ENCODE measurements around the gene SLX4IP.

Gene SLX4IP

GRCh38 chr20:10466855-10467254 lies 31.8 kb downstream of the SLX4IP start:
- no peak for DNase-seq (ENCODE audit: low spot score)

DNA sequence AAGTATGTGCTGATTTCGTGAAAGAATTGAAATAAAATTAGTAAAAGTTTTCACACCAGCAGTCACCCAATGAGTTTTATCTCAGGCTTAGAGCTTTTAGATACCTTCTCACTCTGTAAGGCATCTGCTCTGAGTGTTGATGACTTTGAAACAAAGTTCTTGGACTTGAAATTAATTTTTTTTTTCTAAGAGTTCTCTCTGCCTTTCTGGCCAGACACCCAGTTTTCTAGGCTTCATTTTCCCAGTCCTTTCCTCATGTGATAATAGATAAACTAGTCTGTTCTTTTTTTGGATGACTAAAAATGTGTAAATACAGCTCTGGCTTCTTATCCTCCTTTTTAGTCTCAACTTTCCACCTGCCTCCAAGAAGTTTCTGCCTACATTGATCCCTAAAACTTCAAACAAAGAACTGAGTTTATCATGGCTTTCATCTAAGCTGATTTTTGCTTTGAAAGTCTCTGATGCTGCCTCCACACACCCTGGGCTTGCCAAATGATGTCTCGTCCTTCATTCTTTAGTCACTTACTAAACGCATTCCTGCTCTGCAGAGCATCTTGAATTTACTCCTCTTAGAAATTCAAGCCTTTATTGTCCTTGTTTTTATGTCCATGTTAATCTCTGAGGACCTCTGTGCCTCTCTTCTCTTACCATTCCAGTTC lies 32.7 kb downstream of the SLX4IP start:
- no peak for DNase-seq (ENCODE audit: low spot score)

DNA sequence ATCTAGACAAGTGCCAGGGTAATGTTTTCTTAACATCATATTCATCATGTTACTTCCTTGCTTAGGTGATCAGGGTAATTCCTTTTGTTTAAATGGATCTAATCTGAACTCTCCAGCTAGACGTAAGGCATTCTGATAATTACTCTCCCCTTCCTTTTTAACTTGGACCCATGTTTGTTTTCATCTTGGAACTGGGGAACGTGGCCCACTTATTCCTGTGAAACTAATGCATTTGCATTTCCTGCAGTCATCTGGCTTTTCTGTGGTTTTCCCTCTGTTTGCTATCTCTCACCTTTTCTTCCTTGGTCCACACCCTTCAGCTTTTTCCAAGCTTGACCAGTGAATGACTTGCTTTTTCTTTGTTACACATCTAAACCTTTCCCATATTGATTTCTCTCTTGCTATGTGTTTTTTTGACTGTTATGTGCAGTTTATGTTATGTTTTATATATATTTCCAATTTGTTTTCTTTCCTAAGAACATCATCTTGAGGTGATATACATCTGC lies 33.3 kb downstream of the SLX4IP start:
- DNase-seq (ENCODE audit: low spot score), result no peak

- no peak for DNase-seq (ENCODE audit: low spot score)
Measured at GRCh38 chr20:10469056-10469455, 34.0 kb downstream of the SLX4IP start.

GRCh38 chr20:10469599-10469998 lies 34.5 kb downstream of the SLX4IP start:
- peak; percentile 19 for DNase-seq (ENCODE audit: low spot score)

- no peak for DNase-seq (ENCODE audit: low spot score)
Measured at GRCh38 chr20:10470276-10470675, 35.2 kb downstream of the SLX4IP start.

DNA sequence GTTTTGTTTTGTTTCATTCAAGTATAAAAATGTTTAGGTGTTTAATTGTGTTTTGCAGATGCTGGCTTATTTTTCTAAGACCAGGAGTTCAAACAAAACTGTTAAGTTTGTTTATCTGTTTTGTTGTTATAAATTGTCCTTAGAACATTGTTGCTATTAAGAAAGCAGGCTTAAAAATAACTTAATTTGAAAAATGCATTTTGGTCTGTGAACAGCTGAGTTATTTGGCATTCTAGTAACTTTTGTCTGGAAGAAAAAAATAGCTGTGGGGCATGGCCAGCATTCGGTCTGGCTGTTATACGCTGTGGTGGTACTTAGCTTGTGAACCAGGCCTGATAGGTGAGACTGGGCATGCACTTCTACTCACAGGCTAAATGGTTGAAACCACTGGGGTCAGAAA lies 37.8 kb downstream of the SLX4IP start:
- DNase-seq (ENCODE audit: low spot score), result no peak

DNA sequence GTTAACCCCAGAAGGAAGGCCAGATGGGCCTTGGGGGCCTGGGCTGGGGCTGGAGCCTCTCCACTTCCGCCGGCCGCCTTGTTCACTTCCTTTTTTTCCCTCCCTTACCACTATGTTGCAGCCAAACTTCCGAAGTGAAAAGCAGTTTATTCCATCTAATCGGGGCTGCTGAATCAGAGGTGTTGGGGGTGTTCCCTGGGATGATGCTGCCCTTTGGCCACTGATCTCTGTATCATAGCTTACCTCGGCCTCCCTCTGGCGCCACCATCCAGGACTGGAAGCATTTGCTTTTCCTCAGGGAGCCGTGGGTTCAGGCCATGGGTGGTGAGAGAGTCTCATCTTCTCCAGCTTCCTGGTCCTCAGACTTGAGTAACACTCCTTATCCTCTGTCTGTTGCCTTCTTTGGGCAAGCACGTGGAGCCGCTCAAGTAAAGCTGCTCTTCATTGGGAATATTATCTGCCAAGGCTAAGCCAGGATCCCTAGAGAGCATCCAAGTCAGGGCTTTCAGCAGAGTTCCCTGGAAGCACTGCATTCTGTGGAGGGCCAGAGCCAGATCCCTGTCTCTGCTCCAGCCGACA lies 39.6 kb downstream of the SLX4IP start:
- DNase-seq (ENCODE audit: low spot score), result no peak

GRCh38 chr20:10475225-10475624 lies 40.1 kb downstream of the SLX4IP start:
- no peak for DNase-seq (ENCODE audit: low spot score)

DNA sequence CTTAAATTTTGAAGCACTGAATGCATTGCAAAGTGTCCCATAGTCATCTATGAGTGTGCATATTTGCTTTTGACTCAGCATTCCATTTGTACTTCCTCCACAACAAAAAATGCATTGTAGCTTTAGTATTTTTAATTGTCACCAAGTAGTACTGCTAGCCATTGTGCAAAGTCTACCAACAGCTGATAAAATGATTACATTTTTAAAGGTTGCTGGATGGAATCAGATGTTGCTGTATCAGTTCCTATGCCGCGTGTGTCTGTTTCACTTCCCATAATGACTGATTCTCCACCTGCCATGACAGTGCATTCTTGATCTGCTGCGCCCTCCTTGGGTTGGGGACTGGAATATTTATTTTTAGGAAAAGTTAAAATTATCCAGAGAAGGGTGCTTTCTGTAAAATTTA lies 41.2 kb downstream of the SLX4IP start:
- no peak for DNase-seq (ENCODE audit: low spot score)

GRCh38 chr20:10478205-10478604 lies 43.1 kb downstream of the SLX4IP start:
- DNase-seq (ENCODE audit: low spot score), result no peak

GRCh38 chr20:10478930-10479329 lies 43.8 kb downstream of the SLX4IP start:
- DNase-seq (ENCODE audit: low spot score), result no peak

DNA sequence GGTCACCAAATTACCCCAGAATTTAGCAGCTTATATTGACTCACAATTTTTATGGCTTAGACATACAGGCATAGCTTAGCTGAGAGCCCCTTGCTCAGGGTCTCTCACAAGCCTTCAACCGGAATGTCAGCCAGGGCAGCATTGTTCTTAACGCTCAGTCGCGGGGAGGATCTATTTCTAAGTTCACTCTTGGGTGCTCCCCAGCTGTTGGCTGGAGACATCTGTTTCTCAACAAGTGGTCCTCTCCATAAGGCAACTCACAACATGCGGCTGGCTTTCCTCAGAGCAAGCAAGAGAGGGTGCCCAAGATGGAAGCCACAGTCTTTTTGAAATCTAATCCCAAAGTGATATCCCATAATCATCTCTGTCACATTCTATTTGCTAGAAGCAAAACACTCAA lies 46.6 kb downstream of the SLX4IP start:
- no peak for DNase-seq (ENCODE audit: low spot score)

GRCh38 chr20:10483691-10484090 lies 48.6 kb downstream of the SLX4IP start:
- no peak for DNase-seq (ENCODE audit: low spot score)

- DNase-seq (ENCODE audit: low spot score), result no peak
Measured at GRCh38 chr20:10487142-10488136, 52.3 kb downstream of the SLX4IP start.

GRCh38 chr20:10488534-10488933 lies 53.4 kb downstream of the SLX4IP start:
- DNase-seq (ENCODE audit: low spot score), result no peak

DNA sequence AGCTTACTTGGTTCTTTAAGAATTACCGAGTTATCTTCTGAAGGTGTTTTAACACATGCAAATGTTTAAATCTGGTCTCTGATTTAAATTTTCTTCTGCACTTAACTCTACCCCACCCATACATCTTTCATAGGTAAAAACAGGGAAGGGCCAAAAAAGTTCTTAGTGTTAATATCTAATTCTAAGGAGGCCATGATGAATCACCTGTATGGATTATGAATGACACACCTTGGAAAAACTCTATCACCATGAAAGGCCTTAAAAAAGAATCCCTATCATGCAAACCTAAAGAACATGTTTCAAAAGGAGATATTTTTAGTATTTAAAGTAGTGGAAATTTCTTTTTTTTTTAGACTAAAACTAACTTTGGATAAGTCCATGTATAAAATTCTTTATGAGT lies 54.7 kb downstream of the SLX4IP start:
- no peak for DNase-seq (ENCODE audit: low spot score)

GRCh38 chr20:10490257-10490656 lies 55.2 kb downstream of the SLX4IP start:
- no peak for DNase-seq (ENCODE audit: low spot score)

GRCh38 chr20:10490706-10491105 lies 55.6 kb downstream of the SLX4IP start:
- no peak for DNase-seq (ENCODE audit: low spot score)

- no peak for DNase-seq (ENCODE audit: low spot score)
Measured at GRCh38 chr20:10492065-10492464, 57.0 kb downstream of the SLX4IP start.

DNA sequence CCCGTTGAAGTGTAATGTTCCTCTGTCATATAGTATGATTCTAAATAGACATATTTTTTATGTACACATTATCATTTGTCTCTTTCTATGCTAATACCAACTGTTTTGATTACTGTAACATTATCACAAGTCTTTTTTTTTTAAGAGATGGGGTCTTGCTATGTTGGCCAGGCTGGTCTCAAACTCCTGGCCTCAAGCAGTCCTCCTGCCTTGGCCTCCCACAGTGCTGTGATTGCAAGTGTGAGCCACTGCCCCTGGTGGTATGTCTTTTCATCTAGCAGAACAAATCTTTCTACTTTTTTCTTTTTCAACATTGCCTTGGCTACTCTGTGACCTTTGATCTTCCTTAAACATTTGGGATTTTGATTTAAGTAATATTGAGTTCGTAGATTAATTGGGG lies 57.7 kb downstream of the SLX4IP start:
- no peak for DNase-seq (ENCODE audit: low spot score)

- DNase-seq (ENCODE audit: low spot score), result no peak
Measured at GRCh38 chr20:10495173-10495572, 60.1 kb downstream of the SLX4IP start.

- no peak for DNase-seq (ENCODE audit: low spot score)
Measured at GRCh38 chr20:10496465-10496864, 61.4 kb downstream of the SLX4IP start.
